Measurements from ENCODE around the gene YIPF4.

- TF ChIP-seq NFIC (IDR thresholded peaks at IDR 0.05), result no peak
- TF ChIP-seq CEBPB (IDR thresholded peaks at IDR 0.05), result no peak
- no peak for TF ChIP-seq REST (IDR thresholded peaks at IDR 0.05; ENCODE audit: low read depth)
- TF ChIP-seq, protein P1, sequence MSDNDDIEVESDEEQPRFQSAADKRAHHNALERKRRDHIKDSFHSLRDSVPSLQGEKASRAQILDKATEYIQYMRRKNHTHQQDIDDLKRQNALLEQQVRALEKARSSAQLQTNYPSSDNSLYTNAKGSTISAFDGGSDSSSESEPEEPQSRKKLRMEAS (IDR thresholded peaks at IDR 0.05), result no peak
- TF ChIP-seq EGR1 (IDR thresholded peaks at IDR 0.05), result no peak
- no peak for TF ChIP-seq CREB1 (IDR thresholded peaks at IDR 0.05; ENCODE audit: low read depth)
- no peak for TF ChIP-seq TCF12 (IDR thresholded peaks at IDR 0.05; ENCODE audit: low read depth)
- no peak for TF ChIP-seq TEAD4 (IDR thresholded peaks at IDR 0.05)
- TF ChIP-seq EP300 (IDR thresholded peaks at IDR 0.05; ENCODE audit: borderline replicate concordance), result no peak
- TF ChIP-seq TAF1 (IDR thresholded peaks at IDR 0.05; ENCODE audit: low read depth), result no peak
- no peak for TF ChIP-seq YY1 (IDR thresholded peaks at IDR 0.05; ENCODE audit: low read depth)
- no peak for TF ChIP-seq USF1 (IDR thresholded peaks at IDR 0.05)
These were observed 27.9 kb upstream of the YIPF4 start for GRCh38 chr2:32249731-32250236.
